ENCODE data around the gene GIMD1. TPM values are rescaled to one million over a fixed set of nuclear protein-coding genes. Genes with fewer than 3 reads are reported as not detected.

The GIMD1 gene
- total RNA-seq, 1 donor from 2014 or later = not detected

DNA sequence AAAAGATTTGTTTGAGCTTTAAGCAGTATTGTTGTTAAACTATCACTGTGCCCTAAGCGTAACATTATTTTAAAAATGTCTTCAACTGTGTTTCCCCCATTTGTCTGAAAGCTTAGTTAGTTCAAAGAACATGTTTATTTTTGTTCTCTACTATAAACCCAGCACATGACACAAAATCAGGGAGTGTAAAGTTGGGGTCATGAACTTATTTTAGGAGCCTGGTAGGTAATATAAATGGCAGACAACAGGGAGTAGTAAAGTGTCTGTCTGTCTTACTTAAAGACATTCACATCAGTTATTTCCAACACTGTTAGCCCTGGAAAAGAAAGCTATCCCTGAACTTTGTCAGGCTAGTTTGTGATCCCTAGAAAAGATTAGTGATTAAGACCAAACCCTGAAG, 48.3 kb downstream of the GIMD1 start:
- no peak for DNase-seq (ENCODE audit: low spot score)
- Mint-ChIP-seq H3K27ac (ENCODE audit: unreplicated experiment) (no peak overlapping the region), H3K4me3 (ENCODE audit: unreplicated experiment) (no peak overlapping the region), H3K36me3 (ENCODE audit: low read depth) (peaks cover 5% of the 10 kb centered on the region), H3K9me3 (ENCODE audit: low read depth) (no peaks in the 10 kb centered on the region), H3K4me1 (ENCODE audit: low read depth) (peaks cover 19% of the 10 kb centered on the region), H3K27me3 (ENCODE audit: low read depth) (no peaks in the 10 kb centered on the region)
- TF ChIP-seq, protein P1, sequence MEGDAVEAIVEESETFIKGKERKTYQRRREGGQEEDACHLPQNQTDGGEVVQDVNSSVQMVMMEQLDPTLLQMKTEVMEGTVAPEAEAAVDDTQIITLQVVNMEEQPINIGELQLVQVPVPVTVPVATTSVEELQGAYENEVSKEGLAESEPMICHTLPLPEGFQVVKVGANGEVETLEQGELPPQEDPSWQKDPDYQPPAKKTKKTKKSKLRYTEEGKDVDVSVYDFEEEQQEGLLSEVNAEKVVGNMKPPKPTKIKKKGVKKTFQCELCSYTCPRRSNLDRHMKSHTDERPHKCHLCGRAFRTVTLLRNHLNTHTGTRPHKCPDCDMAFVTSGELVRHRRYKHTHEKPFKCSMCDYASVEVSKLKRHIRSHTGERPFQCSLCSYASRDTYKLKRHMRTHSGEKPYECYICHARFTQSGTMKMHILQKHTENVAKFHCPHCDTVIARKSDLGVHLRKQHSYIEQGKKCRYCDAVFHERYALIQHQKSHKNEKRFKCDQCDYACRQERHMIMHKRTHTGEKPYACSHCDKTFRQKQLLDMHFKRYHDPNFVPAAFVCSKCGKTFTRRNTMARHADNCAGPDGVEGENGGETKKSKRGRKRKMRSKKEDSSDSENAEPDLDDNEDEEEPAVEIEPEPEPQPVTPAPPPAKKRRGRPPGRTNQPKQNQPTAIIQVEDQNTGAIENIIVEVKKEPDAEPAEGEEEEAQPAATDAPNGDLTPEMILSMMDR (IDR thresholded peaks at IDR 0.05) = no peak

DNA sequence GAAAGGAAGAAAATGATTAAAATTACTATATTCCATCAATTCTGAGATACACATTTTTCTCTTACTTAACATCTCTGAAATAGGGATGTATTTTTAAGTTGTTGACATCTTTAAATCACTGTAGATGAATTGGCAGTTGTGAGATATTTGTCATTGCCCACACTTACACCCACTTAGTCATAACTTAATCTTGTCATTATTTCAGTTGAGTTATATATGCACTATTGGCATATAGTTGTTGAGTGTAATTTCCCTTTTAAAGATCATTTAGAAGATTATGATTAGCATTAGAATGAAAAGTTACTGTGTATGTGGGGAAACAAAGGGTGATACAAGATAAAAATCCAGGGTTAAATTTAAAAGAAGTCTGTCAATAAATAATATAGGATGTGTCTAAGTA, 50.1 kb downstream of the GIMD1 start:
- peaks cover 32% of the 10 kb centered on the region for H3K4me1 Mint-ChIP-seq (ENCODE audit: low read depth)
- H3K9me3 Mint-ChIP-seq (ENCODE audit: low read depth) = no peaks in the 10 kb centered on the region
- no peak overlapping the region for H3K4me3 Mint-ChIP-seq (ENCODE audit: unreplicated experiment)
- H3K36me3 Mint-ChIP-seq (ENCODE audit: low read depth) = peaks cover 5% of the 10 kb centered on the region
- TF ChIP-seq, protein P1 (IDR thresholded peaks at IDR 0.05) = no peak
- DNase-seq (ENCODE audit: low spot score) = no peak
- H3K27me3 Mint-ChIP-seq (ENCODE audit: low read depth) = no peaks in the 10 kb centered on the region
- no peak overlapping the region for H3K27ac Mint-ChIP-seq (ENCODE audit: unreplicated experiment)

DNA sequence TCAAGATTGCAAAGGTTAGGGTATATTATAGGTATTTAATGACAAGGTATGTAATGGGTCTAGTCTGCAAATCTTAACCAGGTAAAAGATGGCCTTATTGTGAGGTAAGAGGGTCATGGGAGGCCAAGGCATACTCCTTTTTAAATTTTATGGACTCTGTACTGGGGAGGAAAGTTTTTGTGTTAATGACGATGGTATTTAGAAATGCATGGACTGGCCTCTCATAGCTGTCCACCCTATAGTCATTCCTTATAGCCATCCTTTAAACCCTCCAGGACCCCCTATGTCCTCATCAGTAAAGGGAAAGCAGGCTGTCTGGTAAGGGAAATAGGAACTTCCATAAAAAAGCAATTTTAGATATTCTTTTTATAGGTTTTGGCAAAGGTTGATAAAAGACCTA, 50.8 kb downstream of the GIMD1 start:
- Mint-ChIP-seq H3K36me3 (ENCODE audit: low read depth) (peaks cover 5% of the 10 kb centered on the region), H3K27ac (ENCODE audit: unreplicated experiment) (no peak overlapping the region), H3K4me3 (ENCODE audit: unreplicated experiment) (no peak overlapping the region), H3K27me3 (ENCODE audit: low read depth) (no peaks in the 10 kb centered on the region), H3K9me3 (ENCODE audit: low read depth) (no peaks in the 10 kb centered on the region), H3K4me1 (ENCODE audit: low read depth) (peaks cover 32% of the 10 kb centered on the region)
- TF ChIP-seq, protein P1 (IDR thresholded peaks at IDR 0.05) = no peak
- no peak for DNase-seq (ENCODE audit: low spot score)

DNA sequence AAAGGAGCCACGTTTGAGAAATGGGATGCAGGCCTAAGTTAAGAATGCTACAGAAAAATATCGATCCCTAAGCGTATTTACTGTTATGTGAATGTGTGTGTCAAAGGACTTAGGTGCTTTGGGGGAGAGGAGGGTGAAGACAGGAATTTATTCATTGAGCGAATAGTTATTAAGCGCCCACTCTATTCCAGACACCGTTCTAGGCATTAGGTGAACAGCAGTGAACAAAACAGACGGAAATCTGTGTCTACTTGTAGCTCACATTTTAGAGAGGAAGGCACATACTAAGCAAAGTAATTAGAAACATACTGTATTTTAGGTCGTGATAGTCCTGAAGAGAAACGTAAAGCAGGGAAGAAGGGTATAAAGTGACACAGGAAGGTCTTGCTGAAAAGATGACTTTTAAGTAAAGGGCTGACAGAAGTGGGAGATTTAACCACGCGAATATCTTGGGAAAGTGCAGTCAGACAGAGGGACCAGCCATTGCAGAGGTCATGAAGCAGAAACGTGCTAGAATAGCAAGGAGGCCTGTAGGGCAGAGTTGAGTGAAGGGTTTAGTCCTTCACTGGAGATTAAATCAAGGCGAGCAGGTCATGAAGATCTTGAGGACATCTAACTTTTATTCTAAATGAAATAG, 51.7 kb downstream of the GIMD1 start:
- TF ChIP-seq, protein P1 (IDR thresholded peaks at IDR 0.05) = no peak
- no peaks in the 10 kb centered on the region for H3K9me3 Mint-ChIP-seq (ENCODE audit: low read depth)
- H3K27me3 Mint-ChIP-seq (ENCODE audit: low read depth) = no peaks in the 10 kb centered on the region
- H3K4me3 Mint-ChIP-seq (ENCODE audit: unreplicated experiment) = no peak overlapping the region
- no peak overlapping the region for H3K27ac Mint-ChIP-seq (ENCODE audit: unreplicated experiment)
- H3K36me3 Mint-ChIP-seq (ENCODE audit: low read depth) = peaks cover 4% of the 10 kb centered on the region
- DNase-seq (ENCODE audit: low spot score) = no peak
- peaks cover 36% of the 10 kb centered on the region for H3K4me1 Mint-ChIP-seq (ENCODE audit: low read depth)

DNA sequence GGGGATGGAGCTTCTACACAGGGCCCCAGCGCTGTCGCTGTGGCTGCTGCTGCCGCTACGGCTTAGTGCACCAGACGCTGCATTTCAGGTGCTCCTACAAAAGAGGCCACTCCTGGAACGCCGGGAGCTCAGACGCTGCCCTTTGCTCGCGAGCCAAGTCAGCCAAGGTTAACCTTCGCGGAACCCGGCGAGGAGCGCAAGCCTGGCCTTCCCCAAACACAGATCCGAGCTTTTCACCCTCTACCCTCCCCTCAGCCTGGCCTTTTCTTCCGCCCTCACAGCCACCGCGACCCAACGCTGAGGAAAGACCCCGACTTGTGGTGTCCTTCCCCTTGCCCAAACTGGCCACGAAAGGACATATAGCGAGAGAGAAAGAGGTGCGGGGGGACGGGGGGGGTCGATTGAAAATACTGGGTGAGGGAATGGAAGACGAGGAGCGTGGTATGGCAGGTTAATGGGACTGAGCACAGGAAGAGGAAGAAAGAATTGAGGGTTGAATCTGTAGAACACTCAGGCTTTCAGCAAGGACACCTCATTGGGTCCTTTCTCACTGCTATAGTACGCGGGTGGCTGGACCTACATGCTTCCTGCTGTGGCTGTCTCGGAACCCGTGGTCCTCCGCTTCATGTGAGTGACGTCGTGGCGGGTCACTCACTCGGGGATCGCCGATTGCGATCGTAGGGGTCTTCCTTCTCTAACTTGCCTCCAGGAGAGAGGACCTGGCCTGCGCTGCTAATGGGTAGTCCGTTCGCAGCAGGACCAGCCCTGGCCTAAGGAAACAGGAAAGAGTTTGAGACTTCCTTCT, 52.4 kb downstream of the GIMD1 start, which contains the start of the genes AIMP1 and TBCK:
AIMP1 (plus strand) TSS at position 583 of the 805 bp plus-strand sequence. CDS start 8,460 bp downstream, outside the sequence.
TBCK (minus strand) TSS at position 242 of the 805 bp plus-strand sequence. CDS start 7,249 bp downstream, outside the sequence.
- no peak within 1 kb of the TSS for H3K27ac Mint-ChIP-seq (ENCODE audit: unreplicated experiment)
- no peaks in the 10 kb centered on the region for H3K9me3 Mint-ChIP-seq (ENCODE audit: low read depth)
- no peak for DNase-seq (ENCODE audit: low spot score)
- peaks cover 2% of the 10 kb centered on the region for H3K36me3 Mint-ChIP-seq (ENCODE audit: low read depth)
- H3K27me3 Mint-ChIP-seq (ENCODE audit: low read depth) = no peaks in the 10 kb centered on the region
- no peak within 1 kb of the TSS for H3K4me3 Mint-ChIP-seq (ENCODE audit: unreplicated experiment)
- H3K4me1 Mint-ChIP-seq (ENCODE audit: low read depth) = peaks cover 37% of the 10 kb centered on the region
- TF ChIP-seq, protein P1 (IDR thresholded peaks at IDR 0.05) = no peak

All from chondrocyte (in vitro differentiated cells).